Cardiac muscle cell (in vitro differentiated cells and primary cell): ENCODE measurements around the gene TTC21A. TPM values are rescaled to one million over a fixed set of nuclear protein-coding genes. Genes with fewer than 3 reads are reported as not detected.

Experiments used
- DNase-seq, 2 donors: peaks; one replicate each; pipeline versions ENCODE4 v3.0.0 to v3.0.0-alpha.2; 2010 to 2017; ENCODE audit warnings: low read depth in 1 of 2, low spot score in 1 of 2
- H3K27ac ChIP-seq: fragments of 200-600 bp; sonication (generic); 2 replicates; pipeline ENCODE4 v1.5.1; 2016
- H3K27me3 ChIP-seq: fragments of 200-600 bp; sonication (generic); 2 replicates; pipeline ENCODE4 v1.6.0; 2016; ENCODE audit warnings: control low read depth
- H3K36me3 ChIP-seq: fragments of 200-600 bp; sonication (generic); 2 replicates; pipeline ENCODE4 v1.5.1; 2016; ENCODE audit warnings: control low read depth
- H3K4me1 ChIP-seq: fragments of 200-600 bp; sonication (generic); 2 replicates; pipeline ENCODE4 v1.8.1; 2017; ENCODE audit warnings: low read depth, mild to moderate bottlenecking, mixed run types
- H3K4me3 ChIP-seq: fragments of 200-600 bp; sonication (generic); 2 replicates; pipeline ENCODE4 v1.5.1; 2016; ENCODE audit warnings: mild to moderate bottlenecking
- H3K9me3 ChIP-seq: fragments of 200-600 bp; sonication (generic); 2 replicates; pipeline ENCODE4 v1.5.1; 2017; ENCODE audit warnings: low read depth, mild to moderate bottlenecking, control low read depth
- polyA plus RNA-seq: library from polyadenylated mRNA; unstranded; fragments of >200 nt; fragmentation: Nextera tagmentation; extraction: Ambion mirVana; gene quantifications from 2 replicates; pipeline ENCODE4 v1.2.1, GENCODE V29; 2016
- total RNA-seq: library from RNA; depleted of rRNA; stranded (reverse); fragments of >200 nt; gene quantifications from 2 replicates; pipeline ENCODE4 v1.2.3, GENCODE V29; 2016
- TF ChIP-seq, protein P1 (sequence below): IDR thresholded peaks from 2 replicates; pipeline ENCODE4 v1.5.1; 2012; ENCODE audit warnings: low read depth, mild to moderate bottlenecking, low read length

Gene TTC21A
- total and polyA plus RNA-seq, 2 experiments from 2014 or later, result 3.1 to 4.2 TPM

DNA sequence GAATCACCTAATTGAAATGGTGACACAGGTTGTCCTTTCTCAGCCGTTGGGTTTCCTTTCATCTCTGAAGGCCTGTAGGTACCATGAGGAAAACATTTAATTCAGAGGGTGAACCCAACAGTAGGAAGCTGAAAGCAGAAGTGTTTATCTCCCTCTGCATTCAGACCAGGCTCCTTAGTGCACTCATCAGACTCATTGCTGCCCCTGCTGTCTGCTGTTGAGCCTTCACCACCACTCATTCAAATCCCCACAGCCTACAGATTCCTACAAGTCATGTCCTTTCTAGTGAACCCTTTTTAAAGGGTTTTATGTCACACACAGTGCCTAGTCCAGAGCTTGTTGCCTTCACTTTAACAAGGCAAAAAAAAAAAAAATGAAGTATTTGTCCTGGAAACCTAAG, 42.3 kb upstream of the TTC21A start:
- Histone ChIP-seq H3K27me3 (no peaks in the 10 kb centered on the region), H3K4me1 (no peaks in the 10 kb centered on the region), H3K9me3 (no peaks in the 10 kb centered on the region), H3K27ac (no peak overlapping the region), H3K4me3 (no peak overlapping the region), H3K36me3 (peaks cover 31% of the 10 kb centered on the region)
- TF ChIP-seq, protein P1, sequence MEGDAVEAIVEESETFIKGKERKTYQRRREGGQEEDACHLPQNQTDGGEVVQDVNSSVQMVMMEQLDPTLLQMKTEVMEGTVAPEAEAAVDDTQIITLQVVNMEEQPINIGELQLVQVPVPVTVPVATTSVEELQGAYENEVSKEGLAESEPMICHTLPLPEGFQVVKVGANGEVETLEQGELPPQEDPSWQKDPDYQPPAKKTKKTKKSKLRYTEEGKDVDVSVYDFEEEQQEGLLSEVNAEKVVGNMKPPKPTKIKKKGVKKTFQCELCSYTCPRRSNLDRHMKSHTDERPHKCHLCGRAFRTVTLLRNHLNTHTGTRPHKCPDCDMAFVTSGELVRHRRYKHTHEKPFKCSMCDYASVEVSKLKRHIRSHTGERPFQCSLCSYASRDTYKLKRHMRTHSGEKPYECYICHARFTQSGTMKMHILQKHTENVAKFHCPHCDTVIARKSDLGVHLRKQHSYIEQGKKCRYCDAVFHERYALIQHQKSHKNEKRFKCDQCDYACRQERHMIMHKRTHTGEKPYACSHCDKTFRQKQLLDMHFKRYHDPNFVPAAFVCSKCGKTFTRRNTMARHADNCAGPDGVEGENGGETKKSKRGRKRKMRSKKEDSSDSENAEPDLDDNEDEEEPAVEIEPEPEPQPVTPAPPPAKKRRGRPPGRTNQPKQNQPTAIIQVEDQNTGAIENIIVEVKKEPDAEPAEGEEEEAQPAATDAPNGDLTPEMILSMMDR, result peak; percentile 54
- DNase-seq, result peak; percentile 45 to 60

DNA sequence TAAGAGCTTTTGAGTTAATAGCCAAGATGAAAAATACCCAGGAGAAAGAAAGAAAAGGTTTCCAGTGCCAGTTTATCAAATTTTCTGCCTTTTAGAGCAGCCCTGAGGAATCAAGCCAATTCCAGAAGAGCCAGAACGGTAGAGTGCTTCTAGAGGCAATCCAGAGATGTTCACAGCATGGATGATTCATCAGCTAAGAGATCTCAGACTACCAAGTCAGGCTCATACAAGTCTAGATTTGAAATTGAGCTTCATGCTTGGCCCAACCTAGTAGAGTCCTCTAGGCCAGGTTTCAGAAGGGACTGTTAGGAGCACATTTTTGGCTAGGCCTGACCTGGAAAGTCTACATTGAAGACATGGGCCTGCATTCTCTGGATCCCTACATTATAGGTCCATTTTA, 40.2 kb upstream of the TTC21A start:
- H3K4me3 ChIP-seq, result no peak overlapping the region
- no peaks in the 10 kb centered on the region for H3K9me3 ChIP-seq
- H3K4me1 ChIP-seq, result no peaks in the 10 kb centered on the region
- TF ChIP-seq, protein P1, result no peak
- peaks cover 35% of the 10 kb centered on the region for H3K36me3 ChIP-seq
- no peak for DNase-seq
- H3K27ac ChIP-seq, result no peak overlapping the region
- no peaks in the 10 kb centered on the region for H3K27me3 ChIP-seq

DNA sequence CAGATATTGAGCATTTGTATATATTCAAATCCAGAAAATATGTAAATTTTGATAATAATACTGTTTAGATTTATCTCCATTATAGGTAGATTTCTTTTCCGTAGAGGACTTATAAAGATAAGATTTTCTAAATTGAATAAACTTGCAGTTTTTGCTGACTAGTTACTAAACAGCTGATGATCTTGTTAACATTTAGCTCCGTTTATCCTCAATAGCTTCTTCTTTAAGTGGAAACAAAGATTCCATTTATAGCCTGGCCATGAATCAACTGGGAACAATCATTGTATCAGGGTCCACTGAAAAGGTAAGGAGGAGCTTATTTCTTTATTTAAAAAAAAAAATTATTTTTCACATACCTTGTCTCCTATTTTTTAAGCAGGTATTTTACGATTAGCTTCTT, 38.9 kb upstream of the TTC21A start:
- no peak for DNase-seq
- H3K4me1 ChIP-seq, result no peaks in the 10 kb centered on the region
- TF ChIP-seq, protein P1, result no peak
- no peaks in the 10 kb centered on the region for H3K9me3 ChIP-seq
- peaks cover 35% of the 10 kb centered on the region for H3K36me3 ChIP-seq
- no peak overlapping the region for H3K27ac ChIP-seq
- no peaks in the 10 kb centered on the region for H3K27me3 ChIP-seq
- H3K4me3 ChIP-seq, result no peak overlapping the region

DNA sequence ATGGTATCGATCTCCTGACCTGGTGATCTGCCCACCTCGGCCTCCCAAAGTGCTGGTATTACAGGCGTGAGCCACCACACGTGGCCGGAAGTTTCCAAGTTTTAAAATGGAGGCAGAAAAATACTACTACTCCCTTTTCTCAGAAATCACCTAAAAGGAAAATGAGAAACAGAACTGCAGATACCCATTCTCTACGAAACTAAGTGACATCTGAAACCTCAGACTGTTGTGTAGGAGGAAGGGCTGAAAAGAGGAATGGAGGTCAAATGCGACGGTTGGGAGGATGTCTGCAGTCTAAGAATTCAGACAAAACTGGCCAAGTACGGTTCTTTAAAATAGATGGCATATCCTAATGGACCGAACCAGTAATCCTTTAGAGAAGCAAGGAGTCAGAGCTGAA, 31.6 kb upstream of the TTC21A start:
- TF ChIP-seq, protein P1, result no peak
- no peaks in the 10 kb centered on the region for H3K9me3 ChIP-seq
- no peak for DNase-seq
- H3K27me3 ChIP-seq, result no peaks in the 10 kb centered on the region
- H3K27ac ChIP-seq, result no peak overlapping the region
- H3K36me3 ChIP-seq, result peaks cover 46% of the 10 kb centered on the region
- no peaks in the 10 kb centered on the region for H3K4me1 ChIP-seq
- H3K4me3 ChIP-seq, result no peak overlapping the region

DNA sequence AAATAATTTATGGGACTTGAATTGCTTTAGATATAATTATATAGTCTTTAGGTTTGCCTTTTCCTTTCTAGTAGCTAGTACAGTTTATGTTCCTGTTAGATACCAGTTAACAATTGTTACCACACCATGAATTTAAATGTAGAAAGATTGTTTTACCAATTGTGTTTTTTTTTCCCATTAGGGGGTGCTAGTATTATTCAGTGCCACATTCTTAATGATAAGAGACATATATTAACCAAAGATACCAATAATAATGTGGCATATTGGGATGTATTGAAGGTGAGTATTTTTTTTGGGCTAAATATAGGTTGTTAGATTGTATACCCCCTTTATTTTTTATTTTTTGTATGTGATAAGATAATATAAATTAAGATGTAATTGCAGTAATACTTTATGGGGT, 27.9 kb upstream of the TTC21A start:
- no peaks in the 10 kb centered on the region for H3K9me3 ChIP-seq
- TF ChIP-seq, protein P1, result peak; percentile 7
- no peak overlapping the region for H3K4me3 ChIP-seq
- no peaks in the 10 kb centered on the region for H3K27me3 ChIP-seq
- no peak for DNase-seq
- H3K36me3 ChIP-seq, result peaks cover 44% of the 10 kb centered on the region
- no peaks in the 10 kb centered on the region for H3K4me1 ChIP-seq
- no peak overlapping the region for H3K27ac ChIP-seq

DNA sequence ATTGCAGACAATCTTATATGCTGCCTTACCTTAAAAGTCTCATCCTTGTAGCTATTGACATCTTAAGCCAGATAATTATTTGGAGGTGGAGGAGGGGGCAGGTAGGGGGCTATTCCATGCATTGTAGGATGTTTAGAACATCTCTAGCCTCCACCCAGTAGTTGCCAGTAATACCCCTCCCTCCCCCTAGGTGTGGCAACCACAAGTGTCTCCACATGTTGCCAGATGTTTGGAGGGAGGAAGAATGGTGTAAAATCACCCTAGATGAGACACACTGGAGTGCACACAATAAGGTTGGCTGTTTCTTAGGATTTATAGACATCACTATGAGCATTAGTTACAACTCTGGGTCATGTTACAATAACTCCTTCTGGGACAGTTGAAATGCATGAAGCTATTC, 27.5 kb upstream of the TTC21A start:
- no peaks in the 10 kb centered on the region for H3K27me3 ChIP-seq
- peaks cover 42% of the 10 kb centered on the region for H3K36me3 ChIP-seq
- DNase-seq, result no peak
- H3K27ac ChIP-seq, result no peak overlapping the region
- H3K9me3 ChIP-seq, result no peaks in the 10 kb centered on the region
- TF ChIP-seq, protein P1, result no peak
- H3K4me3 ChIP-seq, result no peak overlapping the region
- no peaks in the 10 kb centered on the region for H3K4me1 ChIP-seq
